GM21390 (cell line): ENCODE measurements around the gene ARHGAP26.

Experiments
- ATAC-seq: cut with Tn5 transposase; IDR thresholded peaks from one replicate; pipeline ENCODE4 v1.9.1; 2021; ENCODE audit not compliant: unreplicated experiment

ARHGAP26 gene

GRCh38 chr5:143128412-143129071, 358.4 kb downstream of the ARHGAP26 start:
- ATAC-seq, result no peak

- ATAC-seq, result no peak
Observed at GRCh38 chr5:143129203-143129602, 359.0 kb downstream of the ARHGAP26 start.

GRCh38 chr5:143129910-143130612, 359.9 kb downstream of the ARHGAP26 start:
- no peak for ATAC-seq

- no peak for ATAC-seq
Observed at GRCh38 chr5:143130613-143131305, 360.6 kb downstream of the ARHGAP26 start.

GRCh38 chr5:143131972-143132371, 361.8 kb downstream of the ARHGAP26 start:
- ATAC-seq, result no peak

GRCh38 chr5:143132739-143133138, 362.6 kb downstream of the ARHGAP26 start:
- no peak for ATAC-seq

- ATAC-seq, result no peak
Observed at GRCh38 chr5:143133721-143134120, 363.5 kb downstream of the ARHGAP26 start.

- ATAC-seq, result no peak
Observed at GRCh38 chr5:143134269-143134668, 364.1 kb downstream of the ARHGAP26 start.

GRCh38 chr5:143134900-143135299, 364.7 kb downstream of the ARHGAP26 start:
- ATAC-seq, result peak; percentile 58

GRCh38 chr5:143135832-143136551, 365.8 kb downstream of the ARHGAP26 start:
- ATAC-seq, result no peak

GRCh38 chr5:143138839-143139238, 368.7 kb downstream of the ARHGAP26 start:
- ATAC-seq, result no peak

- no peak for ATAC-seq
Observed at GRCh38 chr5:143139585-143139984, 369.4 kb downstream of the ARHGAP26 start.

GRCh38 chr5:143140492-143141203, 370.5 kb downstream of the ARHGAP26 start:
- ATAC-seq, result no peak

- no peak for ATAC-seq
Observed at GRCh38 chr5:143141652-143142051, 371.5 kb downstream of the ARHGAP26 start.

GRCh38 chr5:143142596-143143435, 372.6 kb downstream of the ARHGAP26 start:
- ATAC-seq, result no peak

GRCh38 chr5:143143973-143144372, 373.8 kb downstream of the ARHGAP26 start:
- ATAC-seq, result no peak

GRCh38 chr5:143145243-143146160, 375.3 kb downstream of the ARHGAP26 start:
- ATAC-seq, result no peak

GRCh38 chr5:143146161-143146560, 376.0 kb downstream of the ARHGAP26 start:
- no peak for ATAC-seq

GRCh38 chr5:143147383-143147782, 377.2 kb downstream of the ARHGAP26 start:
- ATAC-seq, result no peak
